Esophagus squamous epithelium (tissue), 5 donors: Measurements from ENCODE around the gene ETV7. TPM values are rescaled to one million over a fixed set of nuclear protein-coding genes. Genes with fewer than 3 reads are reported as not detected.
"Not testable (repeated sequence)": the region's sequence is repeated elsewhere in the genome, so short reads cannot be mapped to it uniquely, and the experiment has no call there.

ENCODE experiments used
- DNase-seq: peaks from one replicate; lab custom pipeline; 2025; lab: John Stamatoyannopoulos, UW
- H3K27ac ChIP-seq, 4 donors: fragments of 200-600 bp; sonication (generic); one replicate each; pipeline ENCODE4 v1.5.1; 2016 to 2019; ENCODE audit warnings: mild to moderate bottlenecking in 1 of 4
- H3K27me3 ChIP-seq, 4 donors: fragments of 200-600 bp; sonication (generic); 1 replicate in 3 of 4; 2 replicates in 1 of 4; pipeline versions ENCODE4 v1.5.1 to v1.6.0; 2017 to 2021; ENCODE audit warnings: antibody characterized with exemption in 1 of 4
- H3K36me3 ChIP-seq, 3 donors: fragments of 200-600 bp; sonication (generic); one replicate each; pipeline ENCODE4 v1.5.1; 2016 to 2019
- H3K4me1 ChIP-seq, 3 donors: fragments of 200-600 bp; sonication (generic); one replicate each; pipeline ENCODE4 v1.5.1; 2017 to 2019
- H3K4me3 ChIP-seq, 4 donors: fragments of 200-600 bp; sonication (generic); 1 replicate in 3 of 4; 2 replicates in 1 of 4; pipeline ENCODE4 v1.5.1; 2016 to 2019; ENCODE audit warnings: mild to moderate bottlenecking in 2 of 4, moderate library complexity in 1 of 4
- H3K9me3 ChIP-seq, 3 donors: fragments of 200-600 bp; sonication (generic); one replicate each; pipeline ENCODE4 v1.5.1; 2016 to 2019
- CTCF ChIP-seq, 6 experiments: fragments of 450-650 bp in 4 of 6; fragments of 200-600 bp in 2 of 6; sonication (generic) in 2 of 6; IDR thresholded peaks; one replicate each; pipeline ENCODE4 v1.5.1; 2016 to 2019; ENCODE audit warnings: antibody characterized with exemption in 6 of 6, mild to moderate bottlenecking in 4 of 6, moderate library complexity in 4 of 6
- POLR2A ChIP-seq, 4 donors: fragments of 450-650 bp; IDR thresholded peaks; one replicate each; pipeline ENCODE4 v1.6.1; 2017; ENCODE audit warnings: antibody characterized with exemption in 4 of 4, mild to moderate bottlenecking in 4 of 4, moderate library complexity in 3 of 4
- WGBS, 2 donors: methylation state at CpG; one replicate each; pipeline ENCODE4 v1.1.5; 2018; 5-methylcytosine and 5-hydroxymethylcytosine counted together
- intact Hi-C: fragments of 100-400 bp; cut with DNase I; formaldehyde crosslinking; loops from one replicate; pipeline ENCODE4 v1.15.0; 2022
- total RNA-seq, 4 donors: library from RNA; depleted of rRNA; stranded (reverse); fragments of >200 nt; gene quantifications; one replicate each; pipeline ENCODE4 v1.1.0, GENCODE V29; 2016
- donor health status: DM: yes; HTN: yes; CAD: no.

ETV7 gene
- total RNA-seq, 4 donors from 2014 or later = 1.3 to 7.3 (median 2.3) TPM

- intact Hi-C loops = loop anchor here (5.0 to 10.0 kb wide), 2 partner anchors 63 to 240 kb away; no protein-coding TSS in a partner anchor
- Histone ChIP-seq H3K4me1 (peaks cover 4 to 9% (median 5%) of the 10 kb centered on the region in 3 donors), H3K27ac (no peak overlapping the region), H3K27me3 (no peaks in the 10 kb centered on the region), H3K4me3 (no peak overlapping the region), H3K36me3 (no peaks in the 10 kb centered on the region), H3K9me3 (no peaks in the 10 kb centered on the region)
- DNase-seq = no peak
- TF ChIP-seq CTCF (IDR thresholded peaks at IDR 0.05) (no peak), POLR2A (IDR thresholded peaks at IDR 0.05) (no peak)
- WGBS, 2 donors = 61 to 79% methylated on average over 4 to 10 of the region's 19 CpGs
Observed at GRCh38 chr6:36364669-36365479, 22.6 kb downstream of the ETV7 start.

GRCh38 chr6:36364061-36364635 is 23.3 kb downstream of the ETV7 start:
- not testable (repeated sequence) for H3K9me3 ChIP-seq, H3K4me1 ChIP-seq, H3K36me3 ChIP-seq, DNase-seq, H3K4me3 ChIP-seq, H3K27ac ChIP-seq, H3K27me3 ChIP-seq
- WGBS, 2 donors = 100% methylated on average over 2 to 3 of the region's 34 CpGs
- intact Hi-C loops = loop anchor here (5.0 to 10.0 kb wide), 2 partner anchors 62 to 239 kb away; no protein-coding TSS in a partner anchor

- DNase-seq, H3K27me3 ChIP-seq, H3K36me3 ChIP-seq, H3K4me3 ChIP-seq, H3K27ac ChIP-seq, H3K9me3 ChIP-seq: not testable (repeated sequence)
- 83 to 91% methylated on average over 9 to 12 of the region's 13 CpGs for WGBS, 2 donors
- peaks cover 4 to 16% (median 5%) of the 10 kb centered on the region in 3 donors for H3K4me1 ChIP-seq
- intact Hi-C loops = loop anchor here (5.0 to 10.0 kb wide), 2 partner anchors 61 to 239 kb away; no protein-coding TSS in a partner anchor
Observed at GRCh38 chr6:36363371-36363752, 24.1 kb downstream of the ETV7 start.

- DNase-seq = no peak
- WGBS, 2 donors = 85 to 90% methylated on average over 16 to 20 of the region's 25 CpGs
- Histone ChIP-seq H3K27ac (no peak overlapping the region), H3K4me3 (no peak overlapping the region), H3K36me3 (no peaks in the 10 kb centered on the region), H3K9me3 (no peaks in the 10 kb centered on the region), H3K4me1 (peaks cover 4 to 19% (median 5%) of the 10 kb centered on the region in 3 donors), H3K27me3 (no peaks in the 10 kb centered on the region)
- TF ChIP-seq POLR2A (IDR thresholded peaks at IDR 0.05) = no peak
- TF ChIP-seq CTCF (IDR thresholded peaks at IDR 0.05) = no peak
- intact Hi-C loops = loop anchor here (5.0 to 10.0 kb wide), 2 partner anchors 60 to 238 kb away; no protein-coding TSS in a partner anchor
Observed at GRCh38 chr6:36362551-36363370, 24.7 kb downstream of the ETV7 start.

- TF ChIP-seq POLR2A (IDR thresholded peaks at IDR 0.05) (no peak), CTCF (IDR thresholded peaks at IDR 0.05) (no peak)
- WGBS, 2 donors = 74 to 84% methylated on average over 10 to 11 of the region's 11 CpGs
- no peak for DNase-seq
Observed at GRCh38 chr6:36361071-36361470, 26.4 kb downstream of the ETV7 start.

More at GRCh38 chr6:36361071-36361470, 26.4 kb downstream of the ETV7 start:
- intact Hi-C loops = loop anchor here (5.0 to 10.0 kb wide), 2 partner anchors 59 to 236 kb away; no protein-coding TSS in a partner anchor
- no peaks in the 10 kb centered on the region for H3K9me3 ChIP-seq
- H3K4me1 ChIP-seq = peaks cover 4 to 19% (median 5%) of the 10 kb centered on the region in 3 donors
- no peaks in the 10 kb centered on the region for H3K27me3 ChIP-seq
- H3K4me3 ChIP-seq = no peak overlapping the region
- no peak overlapping the region for H3K27ac ChIP-seq
- no peaks in the 10 kb centered on the region for H3K36me3 ChIP-seq
